Stimulated activated CD4-positive, alpha-beta T cell treated with anti-CD3 and anti-CD28 coated beads, Interleukin-15, amount 100 ng/mL, for 1 hour (primary cell): ENCODE measurements around the gene EPS8.
"Not testable (repeated sequence)": the region's sequence is repeated elsewhere in the genome, so short reads cannot be mapped to it uniquely, and the experiment has no call there.

ENCODE experiments used
- DNase-seq, 2 donors: peaks; one replicate each; pipeline ENCODE4 v3.0.0-alpha.2; 2020; ENCODE audit warnings: low read depth in 1 of 2, low spot score in 1 of 2

Gene EPS8

DNA sequence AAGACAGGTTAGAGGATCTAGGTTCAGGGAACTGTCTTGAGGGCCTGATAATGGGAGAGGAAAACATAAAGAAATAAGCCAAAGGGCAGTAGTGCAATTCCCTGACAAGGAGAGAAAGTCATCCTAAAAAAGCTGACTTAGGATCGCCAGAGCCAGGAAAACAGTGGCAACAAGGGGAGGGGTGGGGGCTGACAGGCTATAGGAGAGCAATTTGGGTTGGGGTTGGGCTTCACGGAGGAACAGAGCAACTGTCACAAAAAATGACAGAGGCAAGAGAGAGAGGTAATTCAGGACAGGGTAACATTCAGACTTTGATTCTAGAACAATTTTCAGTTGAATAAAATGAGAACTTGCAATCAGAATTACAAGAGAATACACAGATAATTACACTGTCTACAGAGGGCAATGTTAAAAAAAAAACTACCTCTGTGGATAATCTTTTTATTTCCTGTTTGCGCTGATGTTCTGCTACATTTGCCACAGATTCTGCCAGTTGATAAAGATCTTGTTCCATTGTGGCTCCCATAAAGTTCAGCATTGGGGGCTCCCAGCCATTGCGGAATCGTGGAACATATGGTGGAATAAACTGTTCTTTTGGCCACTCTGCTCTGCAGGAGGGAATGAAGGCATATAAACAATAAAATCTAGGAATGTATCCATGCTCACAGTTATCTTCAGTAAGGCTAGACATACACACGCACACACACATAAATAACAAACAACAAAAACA lies 138.6 kb downstream of the EPS8 start:
- DNase-seq = no peak

DNA sequence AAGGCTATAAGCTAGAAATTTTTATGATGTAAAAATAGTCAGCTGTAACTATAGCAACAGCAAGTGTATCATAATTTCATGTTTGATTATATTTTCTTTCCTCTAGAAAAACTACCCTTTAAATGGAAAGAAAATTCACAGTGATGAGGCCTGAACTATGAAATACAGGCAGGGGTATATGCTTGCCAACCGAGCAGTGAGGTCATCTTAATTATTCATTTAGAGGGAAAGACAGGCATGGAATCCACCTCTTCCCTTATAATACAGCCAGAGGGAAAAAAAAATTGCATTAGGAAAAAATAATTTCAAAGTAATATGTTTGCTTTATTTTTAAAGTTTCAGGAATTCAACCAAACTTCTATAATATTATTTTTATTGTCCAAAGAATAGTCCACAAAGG lies 139.8 kb downstream of the EPS8 start:
- DNase-seq = no peak

DNA sequence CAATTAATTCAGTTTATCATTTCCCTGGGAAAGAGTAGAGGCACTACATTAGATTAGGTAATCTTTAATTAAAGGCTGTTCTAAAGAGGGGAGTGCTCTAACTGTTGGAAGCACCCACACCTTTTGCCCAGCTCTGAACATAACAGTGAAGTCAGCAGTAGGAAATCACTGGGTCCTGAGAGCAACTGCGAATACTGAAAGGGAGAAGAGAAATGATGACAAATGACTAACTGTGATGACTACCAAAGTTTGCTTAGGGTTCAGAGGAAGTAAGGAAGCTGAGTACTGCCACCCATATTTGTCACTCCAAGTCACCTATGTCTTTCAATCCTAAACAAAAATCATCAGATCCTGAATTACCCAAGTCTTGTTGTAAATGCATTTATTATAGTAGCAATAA lies 140.6 kb downstream of the EPS8 start:
- DNase-seq = no peak

DNA sequence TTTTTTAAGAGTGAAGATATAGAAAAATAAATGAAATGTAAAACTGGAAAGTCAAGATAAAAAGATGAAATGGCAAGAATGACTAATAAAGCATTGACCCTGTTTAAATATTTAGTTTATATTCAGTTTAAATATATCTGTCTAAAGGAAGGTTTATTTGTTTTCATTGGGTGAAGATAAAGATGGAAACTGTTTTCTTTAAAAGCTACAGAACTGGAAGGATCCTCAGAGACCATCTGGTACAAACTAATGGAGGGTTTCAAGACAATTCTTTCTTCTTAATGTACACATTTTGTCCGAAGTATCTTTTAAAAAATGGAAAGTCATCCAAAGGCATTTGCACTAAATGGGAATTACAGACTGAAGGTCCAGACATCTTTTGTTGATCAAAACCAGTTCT lies 142.6 kb downstream of the EPS8 start:
- DNase-seq = no peak

DNA sequence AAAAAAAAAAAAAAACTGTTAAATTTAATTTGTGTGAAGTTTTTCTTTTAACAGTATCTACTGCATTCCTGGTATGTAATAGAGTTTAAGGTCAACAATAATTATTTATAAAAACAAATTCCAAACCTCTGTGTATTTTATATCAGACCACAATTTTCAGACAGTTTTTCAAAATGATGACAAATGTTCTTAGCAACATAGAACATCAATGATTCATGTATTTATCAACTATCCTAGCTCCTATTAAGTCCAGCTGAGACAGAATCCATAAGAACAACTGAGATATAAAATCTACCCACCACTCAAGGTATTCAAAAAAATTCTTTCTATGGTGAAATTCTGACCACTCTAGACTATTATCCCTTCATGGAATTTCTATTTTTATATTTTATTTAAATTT lies 144.5 kb downstream of the EPS8 start:
- no peak for DNase-seq

DNA sequence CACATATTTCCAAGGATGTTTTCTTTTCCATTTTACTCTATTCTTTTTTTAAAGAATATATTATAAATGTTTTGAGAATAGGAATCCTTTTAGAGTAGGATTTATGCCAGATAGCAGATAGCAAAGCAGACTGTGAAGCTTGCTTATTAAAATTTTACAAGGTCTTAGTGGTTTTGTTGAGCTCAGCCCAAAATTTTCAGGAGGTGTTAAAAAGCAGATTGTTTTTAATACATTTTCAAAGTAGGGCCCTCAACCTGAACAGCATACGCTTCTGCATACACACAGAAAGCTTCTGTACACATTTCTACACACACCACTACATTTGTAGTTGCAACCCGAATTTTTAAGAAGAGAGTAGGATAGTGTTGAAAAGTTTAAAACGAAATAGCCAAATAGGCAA lies 151.0 kb downstream of the EPS8 start:
- DNase-seq = no peak

DNA sequence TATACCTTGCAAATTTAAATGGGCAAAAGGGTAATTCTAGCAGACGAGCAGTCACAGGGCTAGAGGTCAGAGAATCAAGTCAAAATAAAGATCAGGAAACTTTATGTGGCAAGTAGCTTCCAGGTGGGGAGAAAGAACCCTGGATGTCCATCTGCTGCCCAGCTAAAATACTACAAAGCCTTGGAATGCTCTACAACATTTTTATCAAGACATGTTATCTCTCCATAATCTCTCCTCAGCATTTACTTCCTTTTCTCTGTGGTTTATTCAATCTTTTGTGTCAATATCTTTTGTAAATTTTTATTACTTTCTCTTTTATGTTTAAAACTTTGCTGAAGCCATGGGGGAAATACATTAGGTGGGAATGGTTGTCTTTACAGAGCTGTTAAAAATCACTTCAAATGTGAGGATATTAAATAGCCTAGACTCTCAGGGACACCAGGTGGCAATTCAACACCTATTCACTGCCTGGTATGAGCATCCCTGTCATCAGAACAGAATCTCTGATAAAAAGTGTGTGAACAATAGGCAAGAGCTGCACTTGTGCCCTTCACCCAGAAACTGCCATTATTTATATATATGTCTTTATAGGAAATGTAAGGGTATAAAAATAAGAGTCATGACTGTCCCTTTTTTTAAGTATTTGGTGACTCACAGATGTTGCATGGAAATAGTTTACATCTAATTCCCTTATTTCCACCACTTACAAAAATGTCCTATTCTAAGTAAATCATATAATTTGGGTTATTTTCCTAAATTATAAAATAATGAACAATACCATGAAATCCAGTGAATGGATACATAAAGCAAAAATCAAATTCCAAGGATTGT lies 152.9 kb downstream of the EPS8 start:
- DNase-seq = no peak

DNA sequence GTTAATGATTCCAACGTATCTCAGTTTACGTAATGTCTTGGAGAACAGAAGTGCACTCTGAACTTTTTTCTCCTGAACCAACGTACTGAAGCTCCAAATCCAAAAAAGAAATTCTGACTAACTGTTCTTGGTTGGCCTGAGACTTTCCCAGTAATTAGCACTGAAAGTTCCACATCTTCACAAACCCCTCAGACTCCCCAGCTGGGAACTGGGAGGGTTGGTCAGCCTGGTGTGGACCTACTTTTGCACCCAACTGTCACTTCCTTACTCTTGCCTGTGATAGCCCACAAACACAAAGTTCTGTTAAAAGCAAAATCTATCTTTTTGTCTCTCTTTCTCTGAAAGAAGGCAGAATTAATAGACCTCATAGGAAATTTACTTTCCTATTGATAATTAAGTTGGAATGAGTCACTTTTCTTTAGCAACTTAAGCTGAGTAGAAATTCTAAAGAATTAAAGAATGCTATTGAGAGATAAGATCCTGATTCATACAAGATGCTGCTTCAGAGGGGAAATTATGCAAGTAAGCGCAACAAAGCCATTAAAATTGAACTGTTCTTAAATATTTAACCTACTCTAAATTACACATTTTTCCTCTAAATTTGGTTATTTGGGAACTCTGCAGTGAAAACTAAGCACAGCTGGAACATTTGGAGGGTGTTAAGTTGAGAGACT lies 155.0 kb downstream of the EPS8 start:
- DNase-seq = no peak

DNA sequence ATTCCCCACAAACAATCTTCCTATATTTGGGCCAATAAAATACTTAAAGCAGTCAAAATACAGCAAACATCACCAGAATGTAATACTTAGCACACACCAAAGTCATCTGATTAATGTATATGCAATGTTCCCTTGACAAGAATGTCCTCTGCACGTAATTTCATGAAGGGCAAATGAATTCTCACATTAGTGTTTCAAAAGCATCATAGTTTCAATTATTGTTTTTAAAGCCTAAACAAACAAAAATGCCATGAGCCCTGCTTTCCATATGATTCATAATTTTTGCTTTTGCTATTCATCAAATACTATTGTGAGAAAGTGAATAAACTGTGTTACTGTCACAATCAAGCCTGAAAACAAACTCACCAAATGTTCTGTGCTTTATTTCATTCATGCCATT lies 156.0 kb downstream of the EPS8 start:
- DNase-seq = no peak

DNA sequence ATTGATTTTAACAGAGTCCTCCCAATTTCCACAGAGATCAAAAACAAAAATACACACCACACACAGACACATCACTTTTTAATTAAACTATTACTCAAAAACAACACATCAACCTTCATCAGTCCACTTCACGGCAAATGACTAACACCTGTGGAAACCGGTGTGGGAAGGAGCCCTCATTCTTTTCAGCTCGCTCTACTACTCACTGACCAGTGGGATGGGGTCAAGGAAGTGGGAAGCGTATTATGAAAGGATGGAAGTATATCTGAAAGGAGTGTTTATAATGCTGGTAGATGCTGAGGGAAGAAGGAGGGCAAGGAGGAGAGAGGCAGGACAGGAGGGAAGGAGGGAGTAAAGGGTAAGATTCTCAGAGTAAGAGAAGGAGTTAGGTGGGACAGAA lies 156.5 kb downstream of the EPS8 start:
- no peak for DNase-seq

DNA sequence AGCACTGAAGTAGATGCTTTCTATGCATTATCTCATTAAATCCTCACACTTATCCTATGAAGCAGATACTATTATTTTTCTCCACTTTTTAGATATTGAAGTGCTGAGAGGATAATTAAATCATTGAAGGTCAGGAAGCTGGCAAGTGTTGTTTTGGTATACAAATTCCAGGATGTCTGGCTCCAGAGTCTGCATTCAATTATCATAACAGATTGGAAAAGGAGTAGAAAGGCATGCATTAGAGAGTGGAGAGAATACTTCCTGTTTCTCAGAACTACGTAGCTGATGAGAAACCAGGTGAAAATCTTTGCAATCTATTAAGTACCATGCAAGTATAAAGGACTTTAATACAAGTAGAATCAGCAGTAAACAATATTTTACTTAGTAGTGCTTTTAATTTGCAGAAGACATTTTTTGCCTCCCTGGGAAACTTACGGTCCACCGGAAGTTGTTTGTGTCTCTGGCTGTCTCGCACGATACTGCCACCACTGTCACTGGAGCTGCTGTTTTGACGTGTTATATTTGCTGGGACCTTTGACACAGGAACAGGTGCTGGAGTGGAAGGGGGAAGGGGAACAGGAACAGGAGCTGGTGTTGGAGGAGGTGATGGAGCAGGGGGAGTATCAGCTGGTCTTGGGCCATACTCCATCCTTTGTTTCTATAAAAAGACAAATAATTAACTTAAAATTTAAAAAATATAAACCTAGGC lies 158.0 kb downstream of the EPS8 start:
- no peak for DNase-seq

DNA sequence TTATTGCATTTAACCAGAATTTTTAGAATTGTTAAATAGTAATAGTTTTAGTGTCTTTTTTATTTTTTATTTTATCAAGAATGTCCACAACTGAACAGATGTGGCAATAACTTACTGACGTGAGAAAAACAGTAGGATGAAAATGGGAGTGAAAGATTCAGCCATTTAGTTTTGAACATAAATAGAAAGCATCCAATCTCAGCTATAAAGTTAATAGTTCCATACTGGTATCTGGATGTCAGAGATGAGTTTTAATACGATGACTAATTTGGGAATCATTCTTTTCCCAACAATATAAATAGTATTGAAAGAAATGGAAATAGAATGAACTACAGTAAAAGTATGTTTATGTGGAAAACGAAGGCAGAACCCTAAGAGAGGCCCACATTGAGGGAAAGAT lies 159.4 kb downstream of the EPS8 start:
- DNase-seq = no peak

DNA sequence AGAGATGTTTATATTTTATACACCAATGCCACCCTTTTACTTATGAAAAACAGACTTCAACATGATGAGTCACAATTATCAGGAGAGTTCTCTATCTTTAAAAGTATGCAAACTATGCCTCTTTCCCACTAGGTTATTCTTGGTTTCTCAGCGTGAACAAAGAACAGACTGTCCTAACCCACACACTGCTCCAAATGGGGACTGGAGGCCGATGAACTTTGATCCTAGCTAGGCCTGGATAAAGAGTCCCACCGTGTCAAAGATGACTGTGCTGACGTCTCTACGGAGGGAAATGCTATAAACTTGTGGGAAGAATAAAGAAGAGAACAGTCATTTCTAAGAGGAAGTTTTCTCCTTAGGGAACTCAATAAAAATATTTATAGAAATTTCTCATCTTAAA lies 160.1 kb downstream of the EPS8 start:
- no peak for DNase-seq

DNA sequence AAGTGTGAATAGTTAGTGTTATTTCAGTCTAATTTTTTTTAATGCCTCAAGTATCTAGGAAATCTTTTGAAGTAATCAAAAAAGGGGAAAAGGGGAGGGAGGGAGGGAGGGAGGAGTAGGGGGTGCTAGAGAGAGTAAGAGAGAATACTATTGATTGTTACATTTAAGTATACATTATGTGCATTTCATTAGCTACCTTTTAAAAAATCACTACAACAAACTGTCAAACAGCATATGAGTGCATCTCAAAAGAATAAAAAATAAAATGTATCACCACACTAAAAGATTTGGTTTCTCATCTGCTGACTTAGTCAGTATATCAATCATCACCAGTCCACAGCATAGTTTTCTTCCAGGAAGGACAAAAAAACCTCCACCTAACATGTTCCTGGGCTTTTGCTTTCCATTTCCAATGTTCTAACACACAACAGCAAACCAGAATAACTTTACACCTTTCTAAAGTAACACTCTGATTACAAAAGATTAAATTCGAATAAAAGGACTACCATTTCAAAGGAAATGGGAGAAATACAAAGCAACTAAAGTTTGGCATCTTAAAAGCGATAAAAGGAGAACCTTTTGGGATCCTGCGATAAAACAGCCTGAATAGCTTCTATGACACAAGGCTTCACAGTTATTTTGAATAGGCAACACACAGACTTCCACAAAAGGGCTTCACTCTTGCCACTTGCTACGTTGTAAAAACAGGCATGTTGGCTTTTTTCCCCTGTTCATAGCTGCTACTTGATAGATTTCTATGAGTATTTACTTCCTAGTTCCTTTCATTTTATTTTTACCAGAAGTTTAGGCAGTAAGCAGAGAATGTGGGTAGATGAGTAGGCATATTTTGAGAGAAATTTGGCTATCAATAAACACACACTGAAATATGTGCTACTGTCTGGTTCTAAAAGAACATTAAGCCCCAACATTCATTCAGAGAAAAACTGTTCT lies 160.9 kb downstream of the EPS8 start:
- DNase-seq = no peak

DNA sequence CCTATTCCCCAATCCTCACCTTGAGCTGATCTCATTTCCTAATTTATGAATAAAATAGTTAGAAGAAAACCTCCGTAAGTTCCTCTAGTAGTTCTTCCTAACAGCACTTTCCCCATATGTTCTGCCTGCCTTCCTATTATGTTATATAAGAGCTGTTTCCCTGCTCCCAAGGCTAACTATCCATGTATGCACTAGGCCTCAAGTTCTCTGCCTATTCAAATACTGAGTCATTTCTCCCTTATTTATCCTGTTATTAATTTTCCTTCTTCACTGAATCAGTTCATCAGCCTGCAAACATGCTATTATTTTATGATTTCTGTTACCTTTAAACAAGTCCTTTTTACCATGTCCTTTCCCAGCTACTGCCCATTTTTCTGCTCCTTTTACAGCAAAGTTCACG lies 164.1 kb downstream of the EPS8 start:
- no peak for DNase-seq

DNA sequence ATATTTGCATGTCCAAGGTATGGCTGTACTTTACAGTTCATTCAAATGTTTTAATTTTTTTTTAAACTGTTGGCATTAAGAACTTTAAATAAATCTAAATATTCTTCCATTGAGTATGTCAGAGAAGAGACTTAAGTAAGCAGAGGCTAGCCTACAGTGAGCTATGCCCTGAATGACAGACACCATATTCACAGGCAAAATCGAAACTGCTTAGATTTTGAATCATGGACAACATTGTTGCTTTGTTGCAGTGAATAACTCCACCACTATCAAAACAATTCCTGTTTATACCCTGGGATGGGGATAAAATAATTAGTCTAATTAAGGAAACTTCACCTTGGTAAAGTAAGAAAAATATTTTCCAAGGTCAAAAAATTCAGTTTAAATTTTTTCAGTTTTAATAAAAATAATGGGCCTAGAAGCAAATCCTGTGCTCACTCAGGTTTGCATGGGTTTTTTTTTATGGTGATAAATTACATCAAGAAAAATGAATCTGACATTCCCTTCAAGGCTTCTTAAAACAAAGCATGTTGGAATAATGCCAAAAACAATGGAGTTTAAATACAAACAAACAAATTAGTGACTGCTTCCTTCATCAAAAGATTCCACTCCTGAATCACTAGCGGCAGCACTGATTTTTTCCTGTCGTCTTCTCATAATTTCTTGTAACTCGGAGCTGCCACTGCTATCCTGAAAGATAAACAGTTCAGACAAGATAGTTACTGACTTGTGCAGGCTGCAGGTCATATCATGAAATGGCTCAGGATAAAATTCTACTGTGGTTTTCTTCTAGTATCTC lies 168.2 kb downstream of the EPS8 start:
- no peak for DNase-seq

DNA sequence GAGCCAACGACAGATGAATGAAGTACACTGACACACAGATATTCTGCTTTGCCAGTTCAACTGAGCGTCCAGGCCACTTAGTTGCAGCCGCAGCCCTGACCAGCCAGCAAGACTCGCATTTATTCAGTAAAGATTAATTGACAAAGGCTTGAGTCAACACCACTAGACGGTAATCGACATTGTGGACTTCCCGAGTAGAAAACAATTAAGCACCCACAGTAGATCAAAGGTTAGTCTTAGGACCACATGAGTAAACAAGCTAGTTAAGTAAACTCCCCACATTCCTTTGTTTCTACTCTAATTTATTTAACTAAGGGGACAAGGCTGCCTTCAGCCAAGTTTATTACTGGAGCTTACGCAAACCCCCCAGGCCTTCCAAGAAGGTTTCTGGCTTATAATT lies 172.7 kb downstream of the EPS8 start:
- not testable (repeated sequence) for DNase-seq

DNA sequence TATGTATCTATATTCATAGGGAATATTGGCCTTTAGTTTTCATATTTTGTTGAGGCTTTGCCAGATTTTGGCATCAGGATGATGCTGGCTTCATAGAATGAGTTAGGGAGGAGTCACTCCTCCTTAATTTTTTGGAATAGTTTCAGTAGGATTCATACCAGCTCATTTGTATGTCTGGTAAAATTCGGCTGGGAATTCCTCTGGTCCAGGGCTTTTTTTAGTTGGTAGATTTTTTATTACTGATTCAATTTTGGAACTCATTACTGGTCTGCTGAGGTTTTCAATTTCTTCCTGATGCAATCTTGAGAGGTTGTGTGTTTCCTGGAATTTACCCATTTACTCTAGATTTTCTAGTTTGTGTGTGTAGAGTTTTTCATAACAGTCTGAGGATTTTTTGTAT lies 175.2 kb downstream of the EPS8 start:
- no peak for DNase-seq

DNA sequence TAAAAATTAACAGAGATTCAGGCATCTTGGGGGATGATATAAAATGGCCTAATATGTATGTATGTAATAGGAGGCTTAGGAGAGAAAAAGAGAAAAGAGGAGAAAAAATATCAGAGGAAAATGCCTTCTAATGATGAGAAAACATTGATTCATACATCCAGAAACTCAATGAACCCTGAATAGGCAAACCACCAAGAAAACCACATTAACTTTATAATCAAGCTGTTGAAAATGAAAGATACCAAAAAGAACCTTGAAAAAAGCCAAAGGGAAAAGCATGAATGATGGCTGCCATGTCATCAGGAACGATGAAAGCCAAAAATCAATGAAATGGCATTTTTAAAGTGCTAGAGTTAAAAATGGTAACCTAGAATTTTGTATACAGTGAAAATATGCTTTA lies 180.2 kb downstream of the EPS8 start:
- no peak for DNase-seq

DNA sequence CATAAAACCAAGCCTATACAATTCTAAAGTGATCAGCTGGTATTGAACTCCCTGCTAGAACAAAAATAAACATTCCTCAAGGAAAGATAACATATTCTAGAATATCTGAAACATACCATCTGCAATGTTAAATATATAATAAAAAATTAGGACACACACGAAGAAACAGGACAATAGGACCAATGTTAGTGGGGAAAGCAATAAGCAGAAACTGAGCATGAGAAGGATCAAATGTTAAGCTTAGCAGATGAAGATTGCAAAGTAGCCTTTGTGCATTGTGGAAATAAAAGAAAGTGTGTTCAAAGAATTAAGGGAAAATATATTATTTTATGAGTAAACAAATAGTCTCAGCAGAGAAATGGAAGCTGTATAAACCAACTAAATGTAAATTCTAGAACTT lies 180.8 kb downstream of the EPS8 start:
- no peak for DNase-seq
